ENCODE results near the gene CCDC148.

DNA sequence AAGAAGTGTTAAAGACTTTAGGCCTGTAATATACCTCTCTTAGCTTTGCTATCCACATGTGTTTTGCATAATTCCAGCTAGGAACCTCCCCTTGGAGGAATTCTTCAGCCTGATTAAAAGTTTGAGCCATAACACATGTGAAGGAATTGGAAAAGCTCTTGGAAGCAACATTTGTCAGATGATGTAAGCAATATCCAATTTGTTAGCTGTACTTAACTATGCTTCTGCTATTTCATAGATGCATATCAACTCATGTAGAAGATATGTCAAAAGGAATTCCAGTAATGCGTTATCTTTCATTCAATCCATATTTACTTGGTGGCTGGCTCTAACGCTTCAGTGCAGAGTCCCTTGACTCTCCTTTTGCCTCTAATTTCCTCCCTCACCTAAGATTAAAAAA is 46.4 kb upstream of the CCDC148 start:
- no peak for TF ChIP-seq ZNF830 (tag by site-specific recombination; IDR thresholded peaks at IDR 0.05; ENCODE audit: low read depth)
- TF ChIP-seq, protein P1, sequence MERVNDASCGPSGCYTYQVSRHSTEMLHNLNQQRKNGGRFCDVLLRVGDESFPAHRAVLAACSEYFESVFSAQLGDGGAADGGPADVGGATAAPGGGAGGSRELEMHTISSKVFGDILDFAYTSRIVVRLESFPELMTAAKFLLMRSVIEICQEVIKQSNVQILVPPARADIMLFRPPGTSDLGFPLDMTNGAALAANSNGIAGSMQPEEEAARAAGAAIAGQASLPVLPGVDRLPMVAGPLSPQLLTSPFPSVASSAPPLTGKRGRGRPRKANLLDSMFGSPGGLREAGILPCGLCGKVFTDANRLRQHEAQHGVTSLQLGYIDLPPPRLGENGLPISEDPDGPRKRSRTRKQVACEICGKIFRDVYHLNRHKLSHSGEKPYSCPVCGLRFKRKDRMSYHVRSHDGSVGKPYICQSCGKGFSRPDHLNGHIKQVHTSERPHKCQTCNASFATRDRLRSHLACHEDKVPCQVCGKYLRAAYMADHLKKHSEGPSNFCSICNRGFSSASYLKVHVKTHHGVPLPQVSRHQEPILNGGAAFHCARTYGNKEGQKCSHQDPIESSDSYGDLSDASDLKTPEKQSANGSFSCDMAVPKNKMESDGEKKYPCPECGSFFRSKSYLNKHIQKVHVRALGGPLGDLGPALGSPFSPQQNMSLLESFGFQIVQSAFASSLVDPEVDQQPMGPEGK (tag by site-specific recombination; IDR thresholded peaks at IDR 0.05): no peak
- TF ChIP-seq, protein P2, sequence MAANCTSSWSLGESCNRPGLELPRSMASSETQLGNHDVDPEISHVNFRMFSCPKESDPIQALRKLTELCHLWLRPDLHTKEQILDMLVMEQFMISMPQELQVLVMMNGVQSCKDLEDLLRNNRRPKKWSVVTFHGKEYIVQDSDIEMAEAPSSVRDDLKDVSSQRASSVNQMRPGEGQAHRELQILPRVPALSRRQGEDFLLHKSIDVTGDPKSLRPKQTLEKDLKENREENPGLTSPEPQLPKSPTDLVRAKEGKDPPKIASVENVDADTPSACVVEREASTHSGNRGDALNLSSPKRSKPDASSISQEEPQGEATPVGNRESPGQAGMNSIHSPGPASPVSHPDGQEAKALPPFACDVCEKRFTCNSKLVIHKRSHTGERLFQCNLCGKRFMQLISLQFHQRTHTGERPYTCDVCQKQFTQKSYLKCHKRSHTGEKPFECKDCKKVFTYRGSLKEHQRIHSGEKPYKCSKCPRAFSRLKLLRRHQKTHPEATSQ (tag by site-specific recombination; IDR thresholded peaks at IDR 0.05): no peak
- TF ChIP-seq, protein P3, sequence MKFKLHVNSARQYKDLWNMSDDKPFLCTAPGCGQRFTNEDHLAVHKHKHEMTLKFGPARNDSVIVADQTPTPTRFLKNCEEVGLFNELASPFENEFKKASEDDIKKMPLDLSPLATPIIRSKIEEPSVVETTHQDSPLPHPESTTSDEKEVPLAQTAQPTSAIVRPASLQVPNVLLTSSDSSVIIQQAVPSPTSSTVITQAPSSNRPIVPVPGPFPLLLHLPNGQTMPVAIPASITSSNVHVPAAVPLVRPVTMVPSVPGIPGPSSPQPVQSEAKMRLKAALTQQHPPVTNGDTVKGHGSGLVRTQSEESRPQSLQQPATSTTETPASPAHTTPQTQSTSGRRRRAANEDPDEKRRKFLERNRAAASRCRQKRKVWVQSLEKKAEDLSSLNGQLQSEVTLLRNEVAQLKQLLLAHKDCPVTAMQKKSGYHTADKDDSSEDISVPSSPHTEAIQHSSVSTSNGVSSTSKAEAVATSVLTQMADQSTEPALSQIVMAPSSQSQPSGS (tag by site-specific recombination; IDR thresholded peaks at IDR 0.05; ENCODE audit: low read depth): no peak
- TF ChIP-seq, protein P4, sequence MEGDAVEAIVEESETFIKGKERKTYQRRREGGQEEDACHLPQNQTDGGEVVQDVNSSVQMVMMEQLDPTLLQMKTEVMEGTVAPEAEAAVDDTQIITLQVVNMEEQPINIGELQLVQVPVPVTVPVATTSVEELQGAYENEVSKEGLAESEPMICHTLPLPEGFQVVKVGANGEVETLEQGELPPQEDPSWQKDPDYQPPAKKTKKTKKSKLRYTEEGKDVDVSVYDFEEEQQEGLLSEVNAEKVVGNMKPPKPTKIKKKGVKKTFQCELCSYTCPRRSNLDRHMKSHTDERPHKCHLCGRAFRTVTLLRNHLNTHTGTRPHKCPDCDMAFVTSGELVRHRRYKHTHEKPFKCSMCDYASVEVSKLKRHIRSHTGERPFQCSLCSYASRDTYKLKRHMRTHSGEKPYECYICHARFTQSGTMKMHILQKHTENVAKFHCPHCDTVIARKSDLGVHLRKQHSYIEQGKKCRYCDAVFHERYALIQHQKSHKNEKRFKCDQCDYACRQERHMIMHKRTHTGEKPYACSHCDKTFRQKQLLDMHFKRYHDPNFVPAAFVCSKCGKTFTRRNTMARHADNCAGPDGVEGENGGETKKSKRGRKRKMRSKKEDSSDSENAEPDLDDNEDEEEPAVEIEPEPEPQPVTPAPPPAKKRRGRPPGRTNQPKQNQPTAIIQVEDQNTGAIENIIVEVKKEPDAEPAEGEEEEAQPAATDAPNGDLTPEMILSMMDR (tag by site-specific recombination; IDR thresholded peaks at IDR 0.05): no peak
- no peak for TF ChIP-seq ZNF624 (tag by site-specific recombination; IDR thresholded peaks at IDR 0.05)
- no peak for TF ChIP-seq ZNF114 (tag by site-specific recombination; IDR thresholded peaks at IDR 0.05)
- TF ChIP-seq ZNF24 (tag by site-specific recombination; IDR thresholded peaks at IDR 0.05): no peak
- TF ChIP-seq BCL11A (tag by site-specific recombination; IDR thresholded peaks at IDR 0.05; ENCODE audit: low read depth): no peak
- TF ChIP-seq TRIM28 (IDR thresholded peaks at IDR 0.05; ENCODE audit: borderline replicate concordance, low read length): no peak
- TF ChIP-seq ZNF747 (tag by site-specific recombination; IDR thresholded peaks at IDR 0.05): no peak
- TF ChIP-seq ZNF146 (tag by site-specific recombination; IDR thresholded peaks at IDR 0.05): no peak
